GM12878 (cell line): ENCODE measurements around the gene DVL2. TPM values are rescaled to one million over a fixed set of nuclear protein-coding genes. Genes with fewer than 3 reads are reported as not detected.

ENCODE experiments used
- E2F8 ChIP-seq: fragments of 450-650 bp; IDR thresholded peaks from 2 replicates; pipeline ENCODE4 v1.6.1; 2018; ENCODE audit warnings: mild to moderate bottlenecking, low read depth, moderate library complexity; ENCODE audit not compliant: partially characterized antibody
- IKZF1 ChIP-seq: fragments of 450-650 bp; conservative IDR thresholded peaks from 2 replicates; pipeline ENCODE4 v1.6.1; 2017; ENCODE audit warnings: antibody characterized with exemption, mild to moderate bottlenecking
- MTA2 ChIP-seq: fragments of 450-650 bp; IDR thresholded peaks from 2 replicates; pipeline ENCODE4 v1.6.1; 2016; ENCODE audit warnings: low read depth, mild to moderate bottlenecking, moderate library complexity
- NFYA ChIP-seq: IDR thresholded peaks from 2 replicates; pipeline ENCODE4 v1.6.1; 2011; ENCODE audit warnings: low read depth, mild to moderate bottlenecking, low read length, improper control_type of control experiment, borderline replicate concordance
- PAX5 ChIP-seq: IDR thresholded peaks from 2 replicates; pipeline ENCODE4 v1.6.1; 2011; ENCODE audit warnings: low read depth, low read length, borderline replicate concordance
- PKNOX1 ChIP-seq: fragments of 450-650 bp; IDR thresholded peaks from 2 replicates; pipeline ENCODE4 v1.6.1; 2016; ENCODE audit warnings: mild to moderate bottlenecking
- SIX5 ChIP-seq: IDR thresholded peaks from 2 replicates; pipeline ENCODE4 v1.6.1; 2011; ENCODE audit warnings: mild to moderate bottlenecking, low read depth, low read length, moderate library complexity; ENCODE audit not compliant: severe bottlenecking
- SMC3 ChIP-seq: IDR thresholded peaks from 2 replicates; pipeline ENCODE4 v1.6.1; 2011; ENCODE audit warnings: low read length, improper control_type of control experiment, borderline replicate concordance
- TAF1 ChIP-seq: IDR thresholded peaks from 2 replicates; pipeline ENCODE4 v1.6.1; 2011; ENCODE audit warnings: mild to moderate bottlenecking, low read depth, low read length, borderline replicate concordance
- WRNIP1 ChIP-seq: IDR thresholded peaks from 2 replicates; pipeline ENCODE4 v1.6.1; 2011; ENCODE audit warnings: low read depth, low read length, improper control_type of control experiment, borderline replicate concordance
- polyA plus RNA-seq, 11 experiments: library from polyadenylated mRNA; depleted of rRNA in 4 of 11; unstranded in 6 of 11; stranded (reverse) in 5 of 11; fragments of >200 nt; fragmentation: Nextera tagmentation in 4 of 11; fragmentation: Illumina TruSeq in 1 of 11; extraction: Ambion mirVana in 4 of 11; extraction: Trizol in 1 of 11; gene quantifications; 1 replicate in 1 of 11; 2 replicates in 10 of 11; pipeline versions ENCODE4 v1.2.1 to v1.2.3, GENCODE V29; 2011 to 2016; ENCODE audit warnings: inconsistent platforms in 2 of 11, missing spikeins in 2 of 11, low read depth in 1 of 11
- total RNA-seq, 4 experiments: library from RNA; depleted of rRNA in 3 of 4; stranded (reverse); fragments of >200 nt in 3 of 4; fragmentation: Illumina TruSeq in 1 of 4; extraction: Trizol in 1 of 4; gene quantifications; 2 replicates each; pipeline versions ENCODE4 v1.2.1 to v1.2.3, GENCODE V29; 2013 to 2021
- TF ChIP-seq, protein P1 (sequence below): fragments of 450-650 bp; IDR thresholded peaks from 2 replicates; pipeline ENCODE4 v1.6.1; 2017; ENCODE audit warnings: mild to moderate bottlenecking, low read depth, inconsistent platforms; ENCODE audit not compliant: poor library complexity, severe bottlenecking
- TF ChIP-seq, protein P2 (sequence below): IDR thresholded peaks from 2 replicates; pipeline ENCODE4 v1.6.1; 2012; ENCODE audit warnings: improper control_type of control experiment, low read depth, low read length; ENCODE audit not compliant: insufficient replicate concordance
- TF ChIP-seq, protein P3 (sequence below): IDR thresholded peaks from 2 replicates; pipeline ENCODE4 v1.6.1; 2012; ENCODE audit warnings: low read depth, low read length, improper control_type of control experiment

Gene DVL2
- total and polyA plus RNA-seq, 10 of the 15 experiments (the other 5 are each of a cell fraction or from before 2014, with no cell fraction given) = 0.97 to 44.8 (median 23.2) TPM

DNA sequence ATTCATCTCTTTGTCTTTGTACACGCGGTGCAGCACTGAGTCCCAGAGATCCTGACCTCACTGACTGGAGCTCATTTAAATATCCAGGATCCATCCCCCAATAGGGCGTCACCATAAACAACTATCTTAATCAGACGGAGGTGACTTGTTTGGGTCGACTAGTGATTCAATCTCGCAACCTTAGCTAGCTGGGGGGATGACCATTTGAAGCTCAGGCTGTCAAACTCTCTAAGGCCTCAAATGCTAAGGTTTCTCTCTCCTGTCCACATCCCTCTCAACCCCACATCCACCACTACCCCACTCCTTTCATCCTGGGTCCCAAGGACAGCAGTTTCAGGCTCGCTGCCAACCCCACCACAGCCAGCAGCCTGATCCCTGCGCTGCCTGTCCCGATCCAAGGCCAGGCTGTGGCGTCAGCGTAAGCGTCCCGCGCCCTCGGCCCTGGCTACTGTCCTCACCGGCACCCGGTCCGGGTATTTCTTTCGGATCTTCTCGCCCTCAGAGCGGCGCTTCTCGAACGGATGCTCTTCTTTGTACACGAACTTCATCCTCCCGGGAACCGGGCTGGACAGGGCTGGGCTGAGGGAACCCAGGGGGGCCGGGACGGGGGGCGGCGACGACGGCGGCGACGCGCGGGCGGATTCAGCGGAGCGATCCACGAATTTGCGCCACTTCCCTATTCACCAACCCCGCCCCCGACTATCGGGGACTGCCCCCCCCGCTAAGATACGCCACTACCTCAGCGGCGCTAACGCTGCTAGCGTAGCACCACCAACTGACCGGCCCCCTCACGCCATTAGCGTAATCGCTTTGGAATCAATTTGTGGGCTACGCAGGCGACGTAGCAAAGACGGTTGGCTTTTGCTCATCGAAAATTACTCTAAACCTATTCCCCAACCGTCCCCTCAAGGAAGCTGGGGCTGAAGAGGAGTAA, 7.7 kb upstream of the DVL2 start, which contains the start of gene GABARAP (continued):
- TF ChIP-seq E2F8 (no peak), SMC3 (no peak), PKNOX1 (no peak), NFYA (no peak), TAF1 (peak; percentile 41; the same call in 1 of the 2 replicates), IKZF1 (no peak; the same call in 1 of the 2 replicates), WRNIP1 (no peak), PAX5 (no peak), SIX5 (no peak), MTA2 (no peak)
- TF ChIP-seq, protein P1, sequence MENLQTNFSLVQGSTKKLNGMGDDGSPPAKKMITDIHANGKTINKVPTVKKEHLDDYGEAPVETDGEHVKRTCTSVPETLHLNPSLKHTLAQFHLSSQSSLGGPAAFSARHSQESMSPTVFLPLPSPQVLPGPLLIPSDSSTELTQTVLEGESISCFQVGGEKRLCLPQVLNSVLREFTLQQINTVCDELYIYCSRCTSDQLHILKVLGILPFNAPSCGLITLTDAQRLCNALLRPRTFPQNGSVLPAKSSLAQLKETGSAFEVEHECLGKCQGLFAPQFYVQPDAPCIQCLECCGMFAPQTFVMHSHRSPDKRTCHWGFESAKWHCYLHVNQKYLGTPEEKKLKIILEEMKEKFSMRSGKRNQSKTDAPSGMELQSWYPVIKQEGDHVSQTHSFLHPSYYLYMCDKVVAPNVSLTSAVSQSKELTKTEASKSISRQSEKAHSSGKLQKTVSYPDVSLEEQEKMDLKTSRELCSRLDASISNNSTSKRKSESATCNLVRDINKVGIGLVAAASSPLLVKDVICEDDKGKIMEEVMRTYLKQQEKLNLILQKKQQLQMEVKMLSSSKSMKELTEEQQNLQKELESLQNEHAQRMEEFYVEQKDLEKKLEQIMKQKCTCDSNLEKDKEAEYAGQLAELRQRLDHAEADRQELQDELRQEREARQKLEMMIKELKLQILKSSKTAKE = no peak
- TF ChIP-seq, protein P2, sequence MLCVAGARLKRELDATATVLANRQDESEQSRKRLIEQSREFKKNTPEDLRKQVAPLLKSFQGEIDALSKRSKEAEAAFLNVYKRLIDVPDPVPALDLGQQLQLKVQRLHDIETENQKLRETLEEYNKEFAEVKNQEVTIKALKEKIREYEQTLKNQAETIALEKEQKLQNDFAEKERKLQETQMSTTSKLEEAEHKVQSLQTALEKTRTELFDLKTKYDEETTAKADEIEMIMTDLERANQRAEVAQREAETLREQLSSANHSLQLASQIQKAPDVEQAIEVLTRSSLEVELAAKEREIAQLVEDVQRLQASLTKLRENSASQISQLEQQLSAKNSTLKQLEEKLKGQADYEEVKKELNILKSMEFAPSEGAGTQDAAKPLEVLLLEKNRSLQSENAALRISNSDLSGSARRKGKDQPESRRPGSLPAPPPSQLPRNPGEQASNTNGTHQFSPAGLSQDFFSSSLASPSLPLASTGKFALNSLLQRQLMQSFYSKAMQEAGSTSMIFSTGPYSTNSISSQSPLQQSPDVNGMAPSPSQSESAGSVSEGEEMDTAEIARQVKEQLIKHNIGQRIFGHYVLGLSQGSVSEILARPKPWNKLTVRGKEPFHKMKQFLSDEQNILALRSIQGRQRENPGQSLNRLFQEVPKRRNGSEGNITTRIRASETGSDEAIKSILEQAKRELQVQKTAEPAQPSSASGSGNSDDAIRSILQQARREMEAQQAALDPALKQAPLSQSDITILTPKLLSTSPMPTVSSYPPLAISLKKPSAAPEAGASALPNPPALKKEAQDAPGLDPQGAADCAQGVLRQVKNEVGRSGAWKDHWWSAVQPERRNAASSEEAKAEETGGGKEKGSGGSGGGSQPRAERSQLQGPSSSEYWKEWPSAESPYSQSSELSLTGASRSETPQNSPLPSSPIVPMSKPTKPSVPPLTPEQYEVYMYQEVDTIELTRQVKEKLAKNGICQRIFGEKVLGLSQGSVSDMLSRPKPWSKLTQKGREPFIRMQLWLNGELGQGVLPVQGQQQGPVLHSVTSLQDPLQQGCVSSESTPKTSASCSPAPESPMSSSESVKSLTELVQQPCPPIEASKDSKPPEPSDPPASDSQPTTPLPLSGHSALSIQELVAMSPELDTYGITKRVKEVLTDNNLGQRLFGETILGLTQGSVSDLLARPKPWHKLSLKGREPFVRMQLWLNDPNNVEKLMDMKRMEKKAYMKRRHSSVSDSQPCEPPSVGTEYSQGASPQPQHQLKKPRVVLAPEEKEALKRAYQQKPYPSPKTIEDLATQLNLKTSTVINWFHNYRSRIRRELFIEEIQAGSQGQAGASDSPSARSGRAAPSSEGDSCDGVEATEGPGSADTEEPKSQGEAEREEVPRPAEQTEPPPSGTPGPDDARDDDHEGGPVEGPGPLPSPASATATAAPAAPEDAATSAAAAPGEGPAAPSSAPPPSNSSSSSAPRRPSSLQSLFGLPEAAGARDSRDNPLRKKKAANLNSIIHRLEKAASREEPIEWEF = no peak
- TF ChIP-seq, protein P3, sequence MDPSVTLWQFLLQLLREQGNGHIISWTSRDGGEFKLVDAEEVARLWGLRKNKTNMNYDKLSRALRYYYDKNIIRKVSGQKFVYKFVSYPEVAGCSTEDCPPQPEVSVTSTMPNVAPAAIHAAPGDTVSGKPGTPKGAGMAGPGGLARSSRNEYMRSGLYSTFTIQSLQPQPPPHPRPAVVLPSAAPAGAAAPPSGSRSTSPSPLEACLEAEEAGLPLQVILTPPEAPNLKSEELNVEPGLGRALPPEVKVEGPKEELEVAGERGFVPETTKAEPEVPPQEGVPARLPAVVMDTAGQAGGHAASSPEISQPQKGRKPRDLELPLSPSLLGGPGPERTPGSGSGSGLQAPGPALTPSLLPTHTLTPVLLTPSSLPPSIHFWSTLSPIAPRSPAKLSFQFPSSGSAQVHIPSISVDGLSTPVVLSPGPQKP = no peak
